ENCODE measurements around the gene TEX9.
"Not testable (repeated sequence)": the region's sequence is repeated elsewhere in the genome, so short reads cannot be mapped to it uniquely, and the experiment has no call there.

The TEX9 gene

DNA sequence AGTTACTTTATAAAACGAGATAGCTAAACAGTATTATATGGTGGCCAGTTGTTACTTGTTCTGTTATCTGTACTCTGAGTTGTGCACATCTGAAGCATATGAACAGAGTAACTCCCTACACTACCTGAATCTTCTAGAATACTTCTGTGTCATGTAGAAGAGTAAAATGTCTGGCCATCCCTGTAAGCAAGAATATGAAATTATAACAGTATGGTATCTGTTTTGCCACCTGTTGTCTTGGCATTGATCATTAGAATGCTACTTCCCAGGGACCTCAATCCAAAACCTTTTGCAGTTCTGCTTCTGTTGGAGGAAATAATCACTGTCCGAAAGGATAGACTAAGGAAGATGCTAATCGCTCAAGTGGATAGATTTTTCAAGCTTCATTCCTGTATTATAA, 1.9 kb downstream of the TEX9 start:
- no peak for DNase-seq

DNA sequence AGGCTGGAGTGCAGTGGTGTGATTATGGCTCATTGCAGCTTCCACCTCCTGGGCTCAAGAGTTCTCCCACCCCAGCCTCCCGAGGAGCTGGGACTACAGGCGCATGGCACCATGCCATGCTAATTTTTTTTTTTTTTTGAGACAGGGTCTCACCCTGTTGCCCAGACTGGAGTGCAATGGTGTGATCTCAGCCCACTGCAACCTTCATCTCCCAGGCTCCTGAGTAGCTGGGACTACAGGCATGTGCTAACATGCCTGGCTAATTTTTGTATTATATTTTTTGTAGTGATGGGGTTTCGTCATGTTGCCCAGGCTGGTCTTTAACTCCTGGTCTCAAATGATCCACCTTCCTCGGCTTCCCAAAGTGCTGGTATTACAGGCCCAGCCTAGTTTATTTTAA, 4.0 kb downstream of the TEX9 start:
- no peak for DNase-seq

DNA sequence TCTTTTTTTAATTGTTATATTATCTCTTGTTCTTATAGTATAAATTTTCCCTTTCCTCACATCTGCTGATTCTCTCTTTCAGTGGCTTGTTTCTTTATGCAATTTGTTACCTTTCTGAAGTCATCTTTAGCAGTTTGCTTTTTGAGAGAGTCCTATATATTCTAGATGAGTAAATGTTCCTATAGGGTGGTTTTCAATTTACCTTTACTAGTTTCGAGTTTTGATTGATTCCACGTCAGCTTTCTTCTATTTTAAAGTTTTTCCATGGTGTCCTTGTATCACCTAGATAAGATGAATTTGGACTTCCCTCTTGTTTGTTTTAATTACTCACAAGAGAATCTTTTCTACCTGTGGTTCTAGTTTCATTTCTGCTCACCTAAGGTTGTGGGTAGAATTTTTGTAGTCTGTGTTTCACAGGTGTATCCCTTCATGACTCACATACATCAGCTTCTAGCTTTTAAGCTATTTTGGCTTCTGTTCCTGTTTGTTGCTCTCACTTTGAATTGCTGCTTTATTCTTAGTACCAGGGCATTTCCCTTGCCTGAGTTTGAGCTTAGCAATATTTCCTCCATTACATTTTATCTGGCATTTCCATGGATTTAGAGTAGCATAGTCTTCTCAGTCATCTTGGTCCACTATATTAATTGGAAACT, 6.4 kb downstream of the TEX9 start:
- DNase-seq: peak; percentile 5

DNA sequence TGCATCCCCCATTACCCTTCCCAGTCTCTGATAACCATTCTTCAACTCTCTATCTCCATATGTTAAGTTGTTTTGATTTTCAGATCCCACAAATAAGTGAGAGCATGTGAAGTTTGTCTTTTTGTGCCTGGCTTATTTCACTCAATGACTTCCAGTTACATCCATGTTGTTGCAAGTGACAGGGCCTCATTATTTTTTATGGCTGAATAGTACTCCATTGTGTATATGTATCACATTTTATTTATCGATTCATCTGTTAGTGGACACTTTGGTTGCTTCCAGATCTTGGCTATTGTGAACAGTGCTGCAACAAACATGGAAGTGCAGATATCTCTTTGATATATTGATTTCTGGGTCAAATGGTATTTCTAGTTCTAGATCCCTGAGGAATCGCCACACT, 9.5 kb downstream of the TEX9 start:
- not testable (repeated sequence) for DNase-seq

DNA sequence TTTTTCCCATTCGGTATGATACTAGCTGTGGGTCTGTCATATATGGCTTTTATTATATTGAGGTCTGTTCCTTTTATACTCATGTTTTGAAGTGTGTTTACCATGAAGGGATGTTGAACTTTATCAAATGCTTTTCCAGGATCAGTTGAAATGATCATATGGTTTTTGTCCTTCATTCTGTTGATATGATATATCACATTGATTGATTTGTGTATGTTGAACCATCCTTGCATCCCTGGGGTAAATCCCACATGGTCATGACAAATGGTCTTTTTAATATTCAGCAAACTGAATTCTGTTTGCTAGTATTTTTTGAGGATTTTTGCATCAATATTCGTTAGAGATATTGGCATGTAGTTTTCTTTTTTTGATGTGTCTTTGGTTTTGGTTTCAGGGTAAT, 12.6 kb downstream of the TEX9 start:
- DNase-seq: not testable (repeated sequence)

DNA sequence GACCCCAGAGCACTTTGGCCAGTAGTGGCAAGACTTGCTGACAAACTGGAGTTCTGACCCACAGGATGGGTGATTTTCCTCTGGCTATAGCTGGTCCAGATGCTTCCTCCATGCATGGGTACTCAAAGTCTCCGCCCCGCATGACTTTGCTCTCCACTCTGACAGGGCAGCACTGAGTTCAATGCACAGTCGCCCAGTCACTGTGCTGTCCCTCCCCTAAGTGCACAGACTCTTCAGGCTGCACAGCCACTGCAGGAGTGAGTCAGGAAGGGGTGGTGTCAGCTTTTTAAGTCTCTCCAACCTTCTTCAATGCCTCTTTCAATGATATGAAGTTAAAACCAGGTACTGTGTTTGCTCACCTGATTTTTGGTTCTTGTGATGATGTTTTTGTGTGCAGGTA, 17.8 kb downstream of the TEX9 start:
- no peak for DNase-seq

DNA sequence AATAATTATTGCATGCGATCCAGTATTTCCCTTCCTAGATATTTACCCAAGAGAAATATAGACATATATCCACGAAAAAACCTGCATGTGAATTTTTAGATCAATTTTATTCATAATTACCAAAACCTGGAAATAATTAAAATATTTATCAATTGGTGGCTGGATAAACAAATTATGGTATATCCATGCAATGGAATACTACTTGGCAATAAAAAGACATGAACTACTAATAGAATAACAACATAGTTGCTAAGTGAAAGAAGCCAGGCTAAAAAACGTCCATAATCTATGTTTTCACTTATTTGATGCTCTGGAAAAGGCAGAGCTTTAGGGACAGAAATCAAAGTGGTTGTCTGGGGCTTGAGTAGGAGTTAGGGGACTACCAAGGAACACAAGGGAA, 20.7 kb downstream of the TEX9 start:
- DNase-seq: no peak

DNA sequence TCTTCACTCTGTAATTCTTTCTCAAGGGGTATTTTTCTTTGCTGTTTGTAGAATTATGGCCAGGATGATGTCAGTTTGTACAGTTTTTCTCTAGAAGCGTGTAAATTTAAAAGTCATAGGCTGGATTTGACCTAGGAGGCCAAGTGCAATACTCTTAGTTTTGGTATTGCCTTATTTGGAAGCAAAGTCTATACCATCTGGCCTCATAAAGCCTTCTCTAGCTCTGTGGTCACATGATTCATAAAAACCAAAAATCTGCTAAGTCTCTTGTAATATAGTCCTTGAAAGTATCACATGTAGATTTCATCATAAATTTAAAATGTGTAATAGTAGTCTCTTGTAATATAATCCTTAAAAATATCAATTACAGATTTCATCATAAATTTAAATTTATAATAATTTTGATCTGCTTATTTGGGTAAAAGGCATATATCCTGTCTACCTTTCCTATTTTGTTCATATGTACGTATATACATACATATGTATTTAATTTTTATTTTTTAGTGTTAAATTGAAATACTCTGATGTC, 25.6 kb downstream of the TEX9 start:
- no peak for DNase-seq

DNA sequence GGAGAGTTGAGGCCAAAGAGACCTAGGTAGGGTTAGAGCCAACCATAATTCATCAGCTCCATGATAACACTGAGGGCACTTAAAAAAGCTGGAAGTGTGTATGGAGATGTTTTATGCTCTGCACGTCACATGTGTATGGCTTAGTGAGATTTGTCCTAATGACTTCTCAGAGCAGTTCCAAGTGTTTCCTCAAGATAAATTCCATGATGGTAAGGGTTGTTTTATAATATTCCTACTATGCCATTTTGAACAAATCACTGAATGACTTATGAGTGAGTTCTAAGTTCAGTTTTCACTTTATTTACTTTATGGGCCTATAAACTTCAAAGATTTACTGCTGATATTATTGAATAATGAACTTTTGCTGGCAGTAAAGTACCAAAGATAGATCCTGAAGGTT, 28.1 kb downstream of the TEX9 start:
- no peak for DNase-seq

DNA sequence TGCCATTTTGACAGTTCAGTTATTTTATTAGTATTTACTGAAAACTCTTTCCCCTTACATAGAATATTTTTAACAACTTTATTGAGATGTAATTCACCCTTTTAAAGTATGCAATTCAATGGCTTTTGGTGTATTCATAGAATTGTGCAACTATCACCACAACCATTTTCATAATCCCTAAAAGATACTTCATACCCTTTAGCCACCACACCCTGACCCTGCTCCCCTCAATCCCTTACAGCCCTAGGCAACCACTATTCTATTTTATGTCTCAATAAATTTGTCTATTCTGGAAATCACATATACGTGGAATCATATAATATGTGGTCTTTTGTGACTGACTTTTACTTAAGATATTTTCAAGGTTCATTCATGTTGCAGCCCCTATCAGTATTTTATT, 29.7 kb downstream of the TEX9 start:
- no peak for DNase-seq

DNA sequence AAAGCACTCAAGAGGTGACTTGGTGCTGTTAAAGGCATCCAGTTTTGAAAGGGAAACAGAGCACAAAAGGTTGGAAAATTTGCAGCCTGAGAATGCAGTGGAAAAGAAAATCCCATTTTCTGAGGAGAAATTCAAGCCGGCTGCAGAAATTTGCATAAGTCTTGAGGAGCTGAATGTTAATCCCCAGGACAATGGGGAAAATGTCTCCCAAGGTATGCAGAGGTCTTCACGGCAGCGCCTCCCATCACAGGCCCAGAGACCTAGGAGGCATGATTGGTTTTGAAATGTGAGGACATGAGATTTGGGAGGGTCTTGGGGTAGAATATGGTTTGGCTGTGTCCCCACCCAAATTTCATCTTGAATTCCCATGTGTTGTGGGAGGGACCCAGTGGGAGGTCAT, 32.1 kb downstream of the TEX9 start:
- DNase-seq: not testable (repeated sequence)

DNA sequence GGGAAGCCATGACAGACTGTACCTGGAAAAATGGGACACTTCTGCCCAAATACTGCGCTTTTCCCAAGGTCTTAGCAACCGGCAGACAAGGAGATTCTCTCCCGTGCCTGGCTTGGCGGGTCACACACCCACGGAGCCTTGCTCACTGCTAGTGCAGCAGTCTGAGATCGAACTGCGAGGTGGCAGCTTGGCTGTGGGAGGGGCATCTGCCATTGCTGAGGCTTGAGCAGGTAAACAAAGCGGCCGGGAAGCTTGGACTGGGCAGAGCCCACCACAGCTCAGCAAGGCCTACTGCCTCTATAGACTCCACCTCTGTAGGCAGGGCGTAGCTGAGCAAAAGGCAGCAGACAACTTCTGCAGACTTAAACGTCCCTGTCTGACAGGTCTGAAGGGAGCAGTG, 34.0 kb downstream of the TEX9 start:
- not testable (repeated sequence) for DNase-seq

DNA sequence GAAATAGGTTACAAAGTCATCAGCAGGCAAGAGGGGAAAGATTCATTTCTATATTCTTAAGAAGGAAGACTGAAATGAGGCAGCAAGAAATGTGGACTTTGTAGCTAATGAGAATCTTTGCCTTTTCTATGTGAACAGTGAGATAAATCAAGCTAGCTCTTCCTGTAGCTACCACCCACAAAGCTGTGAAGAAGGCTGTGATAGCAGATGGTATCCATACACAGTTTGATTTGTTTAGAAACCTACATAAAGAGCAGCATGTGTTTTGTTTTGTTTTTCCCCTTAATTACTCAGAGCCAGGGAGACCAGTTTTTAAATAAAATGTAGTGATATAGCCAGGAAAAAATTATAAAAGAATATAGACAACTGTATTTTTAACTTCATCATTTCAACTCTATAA, 45.5 kb downstream of the TEX9 start:
- DNase-seq: no peak

DNA sequence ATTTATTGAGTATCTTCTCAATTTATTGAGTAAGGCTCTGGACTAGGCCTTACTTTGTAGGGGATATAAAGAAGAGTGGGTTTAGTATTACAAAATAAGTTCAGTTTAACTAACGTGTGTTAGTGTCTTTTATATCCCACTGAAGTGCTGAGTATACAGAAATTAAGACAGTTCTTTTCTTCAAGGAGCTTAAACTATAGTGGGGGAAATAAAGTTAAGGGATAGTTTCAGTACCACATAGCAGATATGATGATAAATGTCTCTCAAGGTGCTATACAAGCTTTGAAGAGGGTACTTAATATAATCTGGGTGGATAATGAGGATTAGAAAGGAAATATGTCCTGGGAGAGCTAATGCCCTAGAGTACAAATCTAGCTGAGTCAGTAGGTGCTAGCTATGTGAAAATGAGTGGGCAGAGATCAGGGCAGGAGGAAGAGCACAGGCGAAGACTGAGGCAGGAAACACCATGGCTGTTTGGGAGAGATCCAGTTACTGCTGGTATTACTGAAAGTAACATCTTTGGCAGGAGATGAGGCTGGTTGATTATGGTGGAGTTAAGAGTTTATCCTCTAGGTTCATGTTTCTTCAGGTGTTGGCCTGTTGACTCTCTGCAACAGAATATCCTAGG, 46.0 kb downstream of the TEX9 start:
- DNase-seq: no peak

DNA sequence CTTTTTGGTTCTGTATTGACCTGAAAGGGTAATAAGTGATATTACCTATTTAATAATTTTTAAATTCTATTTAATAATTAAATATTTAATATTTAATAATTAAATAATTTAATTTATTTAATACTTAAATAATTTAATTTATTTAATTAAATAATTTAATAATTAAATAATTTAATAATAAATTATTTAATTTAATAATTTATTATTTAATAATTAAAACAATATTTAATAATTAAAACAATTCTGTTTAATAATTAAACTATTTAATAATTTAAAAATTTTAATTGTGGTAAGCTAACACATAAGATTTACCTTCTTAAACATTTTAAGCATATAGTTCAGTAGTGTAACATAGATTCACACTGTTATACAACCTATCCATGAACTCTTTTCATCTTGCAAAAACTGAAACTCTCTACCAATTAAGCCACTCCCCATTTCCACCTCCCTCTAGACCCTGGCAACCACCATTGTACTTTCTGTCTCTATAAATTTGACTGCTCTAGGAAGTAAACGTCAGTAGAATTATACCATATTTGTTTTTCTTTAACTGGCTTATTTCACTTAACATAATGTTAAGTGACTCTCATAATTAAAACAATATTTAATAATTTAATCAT, 48.0 kb downstream of the TEX9 start:
- not testable (repeated sequence) for DNase-seq

DNA sequence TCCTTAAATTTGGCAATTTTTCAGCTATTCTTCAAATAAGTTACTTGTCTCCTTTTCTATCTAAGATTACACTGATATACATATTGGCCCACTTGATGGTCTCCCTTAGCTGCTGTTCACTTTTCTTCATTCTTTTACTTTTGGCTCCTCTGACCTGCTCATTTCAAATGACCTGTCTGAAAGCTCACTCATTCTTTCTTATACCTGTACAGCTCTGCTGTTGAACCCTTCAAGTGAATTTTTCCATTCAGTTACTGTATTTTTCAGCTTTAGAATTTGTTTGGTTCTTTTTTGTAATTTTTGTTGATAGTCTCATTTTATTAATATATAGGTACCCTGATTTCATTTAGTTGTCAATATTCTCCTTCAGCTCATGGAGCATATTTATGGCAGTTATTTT, 60.0 kb downstream of the TEX9 start:
- no peak for DNase-seq

DNA sequence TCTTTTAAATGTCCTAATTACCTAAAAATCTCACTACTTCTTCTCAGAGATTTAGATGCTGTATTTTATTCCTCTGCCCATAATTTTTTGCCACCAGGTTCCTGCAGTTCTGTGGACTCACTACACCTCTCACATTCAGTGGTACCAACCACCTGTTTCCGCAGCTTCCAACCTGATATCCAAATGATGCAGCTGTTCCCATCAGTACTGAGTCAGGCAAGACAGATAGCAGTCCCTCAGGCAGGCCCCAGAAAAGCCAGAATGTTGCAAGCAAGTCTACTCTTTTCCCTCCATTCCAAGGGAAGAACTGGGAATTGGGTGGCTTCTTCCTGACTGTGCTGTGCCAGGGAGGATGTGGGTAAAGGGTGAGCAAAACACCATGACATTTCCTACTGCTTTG, 60.8 kb downstream of the TEX9 start:
- DNase-seq: no peak

DNA sequence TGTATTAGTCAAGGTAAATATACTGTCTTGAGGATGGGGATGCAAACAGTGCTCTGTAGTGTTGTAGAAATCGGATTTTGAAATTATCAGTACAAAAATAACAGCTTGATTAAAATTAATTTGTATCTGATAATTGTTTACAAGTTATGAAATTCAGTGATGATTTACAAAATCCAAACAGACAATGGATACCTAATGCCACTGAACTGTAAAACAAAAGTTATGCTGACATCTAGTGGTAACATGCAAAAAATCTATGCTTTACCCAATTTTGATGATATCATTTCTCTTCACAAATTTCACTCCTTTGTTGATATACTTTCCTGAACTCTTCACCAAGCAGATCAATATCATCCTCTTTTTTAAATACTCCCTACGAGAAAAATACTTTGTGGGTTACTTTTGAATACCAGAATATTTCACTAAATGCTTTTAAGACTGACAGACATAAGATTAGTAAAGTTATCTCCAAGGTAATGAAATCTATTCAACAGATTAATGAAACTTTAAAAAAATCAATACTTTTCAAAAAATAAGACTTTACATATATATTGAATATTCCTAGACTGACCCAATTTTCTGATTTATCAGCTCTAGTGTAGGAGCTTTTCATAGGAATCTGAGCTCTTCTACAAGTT, 63.7 kb downstream of the TEX9 start:
- DNase-seq: peak; percentile 33

DNA sequence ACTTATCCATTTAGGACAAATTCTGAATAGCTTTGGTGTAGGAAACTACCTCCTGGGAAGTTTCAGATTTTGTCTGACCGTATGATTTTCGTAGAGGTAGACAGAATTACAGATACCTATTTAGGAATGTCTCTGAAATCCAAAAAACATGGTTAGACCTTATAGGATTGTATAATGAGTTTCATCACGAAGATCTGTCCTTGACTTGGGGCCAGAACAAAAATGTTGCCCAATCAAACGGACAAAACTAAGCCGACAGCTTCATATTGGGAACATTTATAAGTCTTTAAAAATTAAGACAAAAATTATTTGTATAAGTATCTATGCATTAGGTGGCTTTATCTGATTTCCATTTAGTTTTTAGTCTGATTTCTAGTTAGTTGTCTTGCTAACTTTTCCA, 67.1 kb downstream of the TEX9 start:
- no peak for DNase-seq

DNA sequence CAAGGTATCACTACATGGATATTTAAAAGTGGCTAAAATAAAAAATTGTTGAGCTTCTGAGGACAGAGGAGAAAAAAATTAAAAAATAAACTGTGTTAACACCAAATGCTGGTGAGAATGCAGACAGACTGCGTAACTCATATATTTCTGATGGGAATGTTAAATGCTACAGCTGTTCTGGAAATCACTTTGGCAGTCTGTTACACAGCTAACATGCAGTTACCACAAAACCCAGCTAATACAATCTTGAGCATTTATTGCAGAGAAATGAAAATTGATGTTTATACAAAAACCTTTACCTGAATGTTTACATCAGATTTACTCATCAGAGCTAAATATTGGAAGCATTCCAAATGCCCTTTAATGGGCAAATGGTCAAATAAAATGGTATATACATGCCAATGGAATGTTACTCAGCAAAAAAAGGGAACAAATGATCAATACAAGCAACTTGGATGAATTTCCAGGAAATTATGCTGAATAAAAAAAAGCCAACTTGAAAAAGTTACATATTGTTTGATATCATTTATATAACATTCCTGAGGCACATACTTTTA, 75.1 kb downstream of the TEX9 start:
- DNase-seq: no peak

DNA sequence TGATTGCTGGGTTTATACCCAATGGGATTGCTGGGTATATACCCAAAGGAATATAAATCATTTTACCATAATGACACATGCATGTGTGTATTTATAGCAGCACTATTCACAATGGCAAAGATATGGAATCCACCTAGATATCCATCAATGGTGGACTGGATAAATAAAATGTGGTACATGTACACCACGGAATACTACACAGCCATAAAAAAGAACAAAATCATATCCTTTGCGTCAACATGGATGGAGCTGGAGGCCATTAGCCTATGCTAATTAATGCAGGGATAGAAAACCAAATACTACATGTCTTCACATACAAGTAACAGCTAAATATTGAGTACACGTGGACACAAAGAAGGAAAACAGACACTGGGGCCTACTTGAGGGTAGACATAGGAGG, 77.1 kb downstream of the TEX9 start:
- no peak for DNase-seq

DNA sequence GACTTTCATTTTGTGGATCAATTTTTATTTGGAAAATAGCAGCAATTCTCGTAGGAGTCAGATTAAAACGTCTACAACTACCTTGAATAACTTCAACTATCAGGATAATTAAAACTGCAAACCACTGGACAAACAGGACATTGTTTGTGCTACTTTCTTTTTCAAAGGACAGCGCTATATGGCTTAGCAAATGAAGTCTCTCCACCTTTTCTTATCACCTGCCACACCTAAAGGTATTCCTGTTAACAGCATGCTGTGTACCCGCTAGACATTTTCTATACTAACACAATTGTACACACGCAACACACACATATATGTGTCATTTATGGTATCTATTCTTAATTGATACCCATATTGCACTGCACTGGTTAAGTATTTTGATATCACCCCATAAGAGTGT, 80.5 kb downstream of the TEX9 start:
- DNase-seq: no peak

DNA sequence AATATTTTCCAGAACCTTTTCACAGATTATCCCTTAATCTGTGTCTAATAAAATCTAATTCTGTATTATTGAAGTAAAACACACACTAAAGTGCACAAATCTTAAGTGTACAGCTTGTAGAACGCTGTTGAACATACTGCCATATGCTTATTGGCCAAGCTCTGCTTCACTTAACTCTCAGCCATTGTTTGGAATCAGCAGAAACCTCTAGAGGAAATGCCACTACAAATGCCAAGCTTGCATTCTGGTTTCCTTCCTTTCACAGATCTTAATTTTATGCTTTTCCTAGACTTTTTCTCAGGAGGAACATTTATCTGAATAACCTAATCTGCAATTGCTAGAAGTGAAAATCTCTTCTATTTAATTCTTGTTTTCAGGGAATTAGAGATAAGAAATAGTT, 89.6 kb downstream of the TEX9 start:
- no peak for DNase-seq

DNA sequence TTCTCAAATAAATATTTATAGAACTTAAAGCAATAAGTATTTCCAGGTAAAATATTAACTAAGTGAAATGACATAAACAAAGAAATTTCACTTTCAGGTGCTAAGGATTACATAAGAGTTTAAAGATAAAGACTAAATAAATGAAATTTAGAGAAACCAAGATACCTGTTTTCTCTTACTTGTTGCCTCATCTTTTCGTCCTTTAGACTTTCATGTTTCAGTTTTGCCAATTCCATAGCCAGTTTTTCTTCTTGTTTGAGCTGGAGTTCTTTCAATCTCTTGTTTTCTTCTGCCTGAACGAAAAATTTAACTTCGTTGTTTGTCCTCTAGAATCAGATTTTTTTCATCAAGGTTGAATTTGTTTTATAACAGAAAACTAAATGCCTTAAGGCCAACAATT, 91.0 kb downstream of the TEX9 start:
- no peak for DNase-seq
